ENCODE measurements around the gene MBD3L1. TPM values are rescaled to one million over a fixed set of nuclear protein-coding genes. Genes with fewer than 3 reads are reported as not detected.

MBD3L1 gene
- total RNA-seq, 2 experiments from 2014 or later = not detected

GRCh38 chr19:8884416-8884815, 52.2 kb downstream of the MBD3L1 start:
- no peaks in the 10 kb centered on the region for H3K79me2 ChIP-seq (ENCODE audit: insufficient read depth, low read depth, low read length)
- TF ChIP-seq CTCF (conservative IDR thresholded peaks at IDR 0.05; ENCODE audit: low read length) (no peak), EZH2phosphoT487 (IDR thresholded peaks at IDR 0.05; ENCODE audit: borderline replicate concordance, low read depth, low read length) (no peak)
- no TSS peak for BruUV-seq (replicated peaks)
- H3K4me2 ChIP-seq (ENCODE audit: low read length) = no peak overlapping the region
- CTCF ChIA-PET (ENCODE audit: unreplicated experiment) = no interaction called here
- no peak overlapping the region for H3K27ac ChIP-seq (ENCODE audit: low read depth, low read length, poor library complexity, severe bottlenecking)
- DNase-seq (ENCODE audit: low spot score) = no peak
- H3K36me3 ChIP-seq (ENCODE audit: insufficient read depth, low read length) = no peaks in the 10 kb centered on the region
- H3K4me1 ChIP-seq (ENCODE audit: insufficient read depth, low read length, poor library complexity, severe bottlenecking) = no peaks in the 10 kb centered on the region
- POLR2A ChIA-PET = no interaction called here
- intact Hi-C loops (cut with micrococcal nuclease; ENCODE audit: unreplicated experiment) = no loop called here
- H3K9me3 ChIP-seq (ENCODE audit: low read length) = no peaks in the 10 kb centered on the region
- H3K4me3 ChIP-seq (ENCODE audit: low read depth, low read length, poor library complexity, severe bottlenecking) = no peak overlapping the region
- H3K9me2 ChIP-seq (ENCODE audit: insufficient read depth, low read length) = no peaks in the 10 kb centered on the region
- no peaks in the 10 kb centered on the region for H4K20me1 ChIP-seq (ENCODE audit: insufficient read depth, low read length)
- H2AFZ ChIP-seq (ENCODE audit: low read length) = no peak overlapping the region

- ChIA-PET POLR2A (no interaction called here), CTCF (ENCODE audit: unreplicated experiment) (no interaction called here)
- no peak for DNase-seq (ENCODE audit: low spot score)
- Histone ChIP-seq H3K9me2 (ENCODE audit: insufficient read depth, low read length) (no peaks in the 10 kb centered on the region), H3K36me3 (ENCODE audit: insufficient read depth, low read length) (no peaks in the 10 kb centered on the region), H2AFZ (ENCODE audit: low read length) (no peak overlapping the region), H3K79me2 (ENCODE audit: insufficient read depth, low read depth, low read length) (no peaks in the 10 kb centered on the region), H4K20me1 (ENCODE audit: insufficient read depth, low read length) (no peaks in the 10 kb centered on the region), H3K4me3 (ENCODE audit: low read depth, low read length, poor library complexity, severe bottlenecking) (no peak overlapping the region), H3K4me2 (ENCODE audit: low read length) (no peak overlapping the region), H3K9me3 (ENCODE audit: low read length) (no peaks in the 10 kb centered on the region), H3K27ac (ENCODE audit: low read depth, low read length, poor library complexity, severe bottlenecking) (no peak overlapping the region), H3K4me1 (ENCODE audit: insufficient read depth, low read length, poor library complexity, severe bottlenecking) (no peaks in the 10 kb centered on the region)
- TF ChIP-seq CTCF (conservative IDR thresholded peaks at IDR 0.05; ENCODE audit: low read length) = no peak
- TF ChIP-seq EZH2phosphoT487 (IDR thresholded peaks at IDR 0.05; ENCODE audit: borderline replicate concordance, low read depth, low read length) = no peak
- BruUV-seq (replicated peaks) = no TSS peak
- intact Hi-C loops (cut with micrococcal nuclease; ENCODE audit: unreplicated experiment) = no loop called here
These were observed 55.2 kb downstream of the MBD3L1 start for GRCh38 chr19:8887364-8887763.

GRCh38 chr19:8890260-8890659, 58.1 kb downstream of the MBD3L1 start:
- Histone ChIP-seq H4K20me1 (ENCODE audit: insufficient read depth, low read length) (no peaks in the 10 kb centered on the region), H2AFZ (ENCODE audit: low read length) (no peak overlapping the region), H3K9me2 (ENCODE audit: insufficient read depth, low read length) (no peaks in the 10 kb centered on the region), H3K4me2 (ENCODE audit: low read length) (no peak overlapping the region), H3K4me3 (ENCODE audit: low read depth, low read length, poor library complexity, severe bottlenecking) (no peak overlapping the region), H3K9me3 (ENCODE audit: low read length) (no peaks in the 10 kb centered on the region), H3K4me1 (ENCODE audit: insufficient read depth, low read length, poor library complexity, severe bottlenecking) (no peaks in the 10 kb centered on the region), H3K36me3 (ENCODE audit: insufficient read depth, low read length) (no peaks in the 10 kb centered on the region), H3K79me2 (ENCODE audit: insufficient read depth, low read depth, low read length) (no peaks in the 10 kb centered on the region), H3K27ac (ENCODE audit: low read depth, low read length, poor library complexity, severe bottlenecking) (no peak overlapping the region)
- ChIA-PET POLR2A (no interaction called here), CTCF (ENCODE audit: unreplicated experiment) (no interaction called here)
- TF ChIP-seq CTCF (conservative IDR thresholded peaks at IDR 0.05; ENCODE audit: low read length) (no peak), EZH2phosphoT487 (IDR thresholded peaks at IDR 0.05; ENCODE audit: borderline replicate concordance, low read depth, low read length) (no peak)
- BruUV-seq (replicated peaks) = no TSS peak
- intact Hi-C loops (cut with micrococcal nuclease; ENCODE audit: unreplicated experiment) = no loop called here
- DNase-seq (ENCODE audit: low spot score) = no peak

Other genes starting within 250 kb of the MBD3L1 start
- gene ADAMTS10, start 221.7 kb upstream of the MBD3L1 start, total RNA-seq (2014; rRNA removed; shearing (Covaris generic)) = not detected in 2 replicates
- gene ADAMTS10, start 221.7 kb upstream of the MBD3L1 start, total RNA-seq (2022) = not detected in 2 replicates
- not detected in 2 replicates for gene NFILZ, start 201.7 kb upstream of the MBD3L1 start, total RNA-seq (2014; rRNA removed; shearing (Covaris generic))
- gene NFILZ, start 201.7 kb upstream of the MBD3L1 start, total RNA-seq (2022) = not detected in 2 replicates
- gene ACTL9, start 133.6 kb upstream of the MBD3L1 start, total RNA-seq (2014; rRNA removed; shearing (Covaris generic)) = not detected in 2 replicates
- gene ACTL9, start 133.6 kb upstream of the MBD3L1 start, total RNA-seq (2022) = not detected in 2 replicates
- gene OR2Z1, start 110.7 kb upstream of the MBD3L1 start, total RNA-seq (2014; rRNA removed; shearing (Covaris generic)) = not detected in 2 replicates
- gene OR2Z1, start 110.7 kb upstream of the MBD3L1 start, total RNA-seq (2022) = not detected in 2 replicates
- gene ZNF558, start 73 bp upstream of the MBD3L1 start, total RNA-seq (2014; rRNA removed; shearing (Covaris generic)) = 19.7 and 29.0 TPM in 2 replicates
- gene ZNF558, start 73 bp upstream of the MBD3L1 start, total RNA-seq (2022) = 18.0 and 23.5 TPM in 2 replicates
- gene MUC16, start 178.0 kb downstream of the MBD3L1 start, total RNA-seq (2014; rRNA removed; shearing (Covaris generic)) = under 0.01 TPM in 1 of 2 replicates, not detected in the other
- gene MUC16, start 178.0 kb downstream of the MBD3L1 start, total RNA-seq (2022) = not detected in 2 replicates